ENCODE results near the gene GRB10. TPM values are rescaled to one million over a fixed set of nuclear protein-coding genes. Genes with fewer than 3 reads are reported as not detected.

GRB10 gene
- total and polyA plus RNA-seq, 2 of the 8 experiments (the other 6 are each of a cell fraction or from before 2014, with no cell fraction given): 35.7 to 97.0 TPM

GRCh38 chr7:50584793-50585408, 197.8 kb downstream of the GRB10 start:
- Histone ChIP-seq H4K8ac (ENCODE audit: extremely low read depth, insufficient read depth, low read length) (no peak overlapping the region), H3K23ac (ENCODE audit: insufficient read length) (no peak overlapping the region), H2BK12ac (ENCODE audit: low read depth, low read length) (no peak overlapping the region), H2BK120ac (replicated peaks; ENCODE audit: low read depth, low read length) (no peak overlapping the region), H4K91ac (replicated peaks; ENCODE audit: insufficient read length, low read length) (no peak overlapping the region), H3K79me2 (ENCODE audit: control insufficient read depth in 1 of 2, insufficient read depth in 2 of 2, low read length in 2 of 2) (no peaks in the 10 kb centered on the region), H3K4me1 (replicated peaks in 1 of 4; ENCODE audit: control insufficient read depth in 3 of 4, insufficient read depth in 4 of 4, low read length in 3 of 4) (no peaks in the 10 kb centered on the region), H3K14ac (ENCODE audit: insufficient read length) (no peak overlapping the region), H2AFZ (ENCODE audit: low read length) (no peak overlapping the region), H3K4ac (replicated peaks; ENCODE audit: insufficient read length, low read depth, low read length) (no peak overlapping the region), H3K4me3 (ENCODE audit: extremely low read depth in 1 of 4, insufficient read depth in 2 of 4, low read depth in 3 of 4, low read length in 4 of 4) (no peak overlapping the region), H2AK5ac (ENCODE audit: low read depth, low read length) (no peak overlapping the region), H3K79me1 (ENCODE audit: low read depth, low read length) (no peaks in the 10 kb centered on the region), H3K27me3 (replicated peaks in 1 of 4; ENCODE audit: control insufficient read depth in 3 of 4, extremely low read depth in 1 of 4, insufficient read depth in 3 of 4, low read length in 3 of 4) (no peaks in the 10 kb centered on the region), H3K27ac (ENCODE audit: low read depth, low read length) (no peak overlapping the region), H3K23me2 (ENCODE audit: low read depth, low read length) (no peaks in the 10 kb centered on the region), H2BK5ac (ENCODE audit: low read depth, low read length) (no peak overlapping the region), H4K5ac (ENCODE audit: insufficient read length, low read depth, low read length) (no peak overlapping the region), H3K4me2 (ENCODE audit: insufficient read depth in 1 of 2, low read depth in 2 of 2, low read length in 2 of 2) (no peak overlapping the region), H2BK15ac (ENCODE audit: low read length) (no peak overlapping the region), H4K20me1 (replicated peaks in 1 of 2; ENCODE audit: control insufficient read depth in 1 of 2, insufficient read depth in 2 of 2, low read length in 2 of 2) (no peaks in the 10 kb centered on the region), H3K56ac (replicated peaks; ENCODE audit: insufficient read length, low read depth, low read length) (no peak overlapping the region), H3K9me3 (ENCODE audit: insufficient read depth in 2 of 2, low read depth in 1 of 2, low read length in 1 of 2) (peaks cover 12 to 15% of the 10 kb centered on the region in 2 experiments), H3K36me3 (ENCODE audit: control insufficient read depth in 2 of 4, insufficient read depth in 4 of 4, low read length in 3 of 4) (no peaks in the 10 kb centered on the region), H3K18ac (ENCODE audit: extremely low read depth, low read length) (no peak overlapping the region), H3K9ac (replicated peaks in 1 of 4; ENCODE audit: extremely low read depth in 1 of 4, low read depth in 3 of 4, low read length in 3 of 4) (no peak overlapping the region), H2BK20ac (ENCODE audit: low read length) (no peak overlapping the region)
- FAIRE-seq (no peak), DNase-seq (ENCODE audit: low read depth in 1 of 2, low spot score in 2 of 2) (no peak)
- WGBS, 2 experiments (ENCODE audit: extremely low coverage in 1 of 2, insufficient coverage in 1 of 2, insufficient read length in 1 of 2, insufficient replicate concordance in 2 of 2, low coverage in 1 of 2, low lambda C conversion rate in 2 of 2, missing lambda C conversion rate in 1 of 2): 96% methylated on average over 5 of the region's 5 CpGs; no CpG with 5 or more reads in 1 of the 2 experiments
- POLR2A ChIA-PET (ENCODE audit: partially characterized antibody): no interaction called here
- TF ChIP-seq SIX5 (IDR thresholded peaks at IDR 0.05; ENCODE audit: low read depth, low read length) (no peak), HDAC6 (IDR thresholded peaks at IDR 0.05; ENCODE audit: low read depth, low read length) (no peak), EZH2 (IDR thresholded peaks at IDR 0.05; ENCODE audit: low read depth, low read length, severe bottlenecking) (no peak), SP4 (IDR thresholded peaks at IDR 0.05; ENCODE audit: low read length) (no peak), SUZ12 (IDR thresholded peaks at IDR 0.05; ENCODE audit: low read length) (no peak), RXRA (IDR thresholded peaks at IDR 0.05; ENCODE audit: insufficient read depth, low read depth, low read length) (no peak), RFX5 (IDR thresholded peaks at IDR 0.05; ENCODE audit: borderline replicate concordance, low read depth, low read length) (no peak), CREB1 (IDR thresholded peaks at IDR 0.05) (no peak), KDM1A (IDR thresholded peaks at IDR 0.05; ENCODE audit: borderline replicate concordance, low read length) (no peak), TCF12 (IDR thresholded peaks at IDR 0.05; ENCODE audit: low read depth, low read length) (no peak), POU5F1 (IDR thresholded peaks at IDR 0.05; ENCODE audit: low read depth, low read length) (no peak), BCL11A (IDR thresholded peaks at IDR 0.05; ENCODE audit: low read depth in 2 of 2, low read length in 2 of 2) (no peak), CBX8 (IDR thresholded peaks at IDR 0.05; ENCODE audit: borderline replicate concordance, low read depth, low read length) (no peak), JUND (IDR thresholded peaks at IDR 0.05; ENCODE audit: low read length) (no peak)
- CTCF ChIA-PET (ENCODE audit: partially characterized antibody): interaction anchor here (0.8 to 1.6 kb wide), 4 partner anchors 9 to 117 kb away, joined by 3 to 6 read pairs (median 4); no protein-coding TSS in a partner anchor

Data from H1 (cell line).